ENCODE data around the gene PTPN12. TPM values are rescaled to one million over a fixed set of nuclear protein-coding genes. Genes with fewer than 3 reads are reported as not detected.

The PTPN12 gene
- total RNA-seq, 1 donor from 2014 or later = 54.9 TPM

DNA sequence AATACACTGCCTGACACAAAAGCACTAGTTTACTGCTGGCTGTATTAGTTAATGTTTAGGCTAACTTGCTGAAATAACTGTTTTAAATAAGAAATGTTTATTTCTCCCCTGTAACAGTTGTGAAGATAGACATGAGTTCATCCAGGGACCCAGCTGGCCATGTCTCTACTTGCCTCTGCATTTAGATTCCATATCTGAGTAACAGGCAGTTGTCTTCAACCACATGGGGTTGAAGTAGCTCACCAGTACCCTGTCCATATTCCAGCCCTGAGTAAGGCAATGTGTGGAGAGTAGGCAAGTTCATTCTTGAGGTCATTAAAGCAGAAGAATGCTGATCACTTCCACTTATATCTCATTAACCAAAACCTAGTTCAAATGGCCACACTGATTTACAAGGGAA is 128.1 kb downstream of the PTPN12 start:
- peak; percentile 54 for ATAC-seq

DNA sequence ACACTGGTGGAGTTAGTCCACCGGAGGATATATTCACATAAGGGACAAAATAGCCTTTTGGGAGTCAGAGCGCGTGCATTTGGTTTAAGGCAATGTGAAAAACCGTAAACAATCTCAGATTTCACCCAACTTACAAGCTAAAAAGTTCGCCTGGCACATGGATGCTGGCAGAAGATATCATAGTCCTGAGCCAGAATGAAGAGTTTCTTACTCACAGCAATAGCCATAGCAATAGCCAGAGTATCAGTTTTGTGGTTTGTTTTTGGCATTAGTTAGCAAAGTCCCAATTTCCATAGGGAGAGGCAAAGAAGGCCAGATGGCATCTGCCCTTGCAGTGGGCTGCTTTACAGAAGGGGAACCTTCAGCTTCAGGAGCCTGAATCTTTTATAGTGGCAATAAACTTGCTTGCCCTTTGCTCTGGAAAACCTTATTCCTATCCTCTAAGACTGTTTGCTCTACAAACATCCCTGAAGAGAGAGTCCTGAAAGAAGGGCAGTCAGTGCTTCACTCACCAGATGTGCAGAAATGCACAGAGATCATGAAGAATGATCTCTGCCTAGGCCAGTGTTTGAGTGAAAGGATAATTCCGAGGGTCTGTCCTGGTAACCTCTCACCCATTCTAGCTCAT is 130.5 kb downstream of the PTPN12 start:
- ATAC-seq = no peak

DNA sequence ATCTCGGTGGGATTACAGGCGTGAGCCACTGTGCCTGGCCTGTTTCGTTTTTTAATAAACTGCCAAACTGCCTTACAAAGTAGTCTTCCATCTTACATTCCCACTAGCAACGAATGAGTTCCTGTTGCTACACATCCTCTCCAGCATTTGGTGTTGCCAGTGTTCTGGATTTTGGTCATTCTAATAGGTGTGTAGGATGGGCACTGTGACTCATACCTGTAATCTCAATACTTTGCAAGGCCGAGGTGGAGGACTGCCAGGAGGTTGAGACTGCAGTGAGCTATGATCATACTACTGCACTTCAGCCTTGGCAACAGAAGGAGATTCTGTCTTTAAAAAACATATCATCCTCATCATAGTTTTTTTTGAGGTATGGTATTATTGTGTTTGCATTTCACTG is 137.8 kb downstream of the PTPN12 start:
- ATAC-seq = peak; percentile 93

DNA sequence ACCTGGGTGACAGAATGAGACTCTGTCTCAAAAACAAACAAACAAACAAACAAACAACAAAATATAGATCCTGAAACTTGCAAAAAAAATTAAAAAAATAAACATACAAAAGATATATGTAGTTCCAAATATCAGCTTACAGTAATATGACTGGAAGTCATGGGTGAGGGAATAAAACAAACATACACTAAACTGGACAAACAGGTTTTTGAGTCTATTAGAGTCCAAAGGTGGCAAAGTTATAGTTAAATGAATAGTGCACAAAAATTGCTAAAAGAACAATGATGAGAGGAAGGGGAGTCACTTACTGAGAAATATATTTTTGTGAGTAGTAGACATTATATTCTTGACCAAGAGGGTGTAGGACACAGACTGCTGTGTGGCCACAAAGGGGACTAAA is 142.5 kb downstream of the PTPN12 start:
- ATAC-seq = peak; percentile 59

DNA sequence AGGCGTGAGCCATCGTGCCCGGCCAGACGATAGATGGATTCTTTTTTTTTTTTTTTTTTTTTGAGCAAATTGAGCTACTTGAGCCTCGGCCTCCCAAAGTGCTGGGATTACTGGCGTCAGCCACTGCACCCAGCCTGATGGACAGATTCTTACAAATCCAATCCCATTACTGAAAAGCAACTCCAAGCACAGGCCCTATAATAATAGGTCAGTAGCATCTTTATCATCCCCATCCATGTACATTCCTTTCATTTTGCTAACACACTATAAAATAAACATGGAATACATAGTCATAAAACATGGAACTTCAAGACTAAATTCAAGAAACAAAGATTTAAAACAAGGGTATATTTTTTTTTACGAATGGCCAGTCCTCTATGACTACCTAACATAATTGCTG is 143.2 kb downstream of the PTPN12 start:
- ATAC-seq = no peak

DNA sequence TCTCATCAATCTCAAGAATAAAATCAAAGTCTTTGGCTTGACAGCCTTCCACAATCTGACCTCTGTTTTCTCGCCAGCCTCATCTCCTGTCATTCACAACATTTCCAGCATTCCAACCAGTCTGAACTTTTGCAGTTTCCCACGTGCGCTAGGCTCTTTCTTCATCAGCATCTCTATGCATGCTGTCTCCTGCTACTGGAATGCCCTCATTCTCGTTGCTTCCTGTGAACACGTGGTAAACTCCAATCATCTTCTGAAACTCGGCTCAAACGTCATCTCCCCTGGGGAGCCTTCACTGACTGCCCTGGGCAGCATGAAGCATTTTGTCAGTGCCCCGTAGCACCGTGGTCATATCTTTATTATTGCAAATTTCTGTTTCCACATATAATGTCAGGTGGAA is 146.9 kb downstream of the PTPN12 start:
- peak; percentile 82 for ATAC-seq

DNA sequence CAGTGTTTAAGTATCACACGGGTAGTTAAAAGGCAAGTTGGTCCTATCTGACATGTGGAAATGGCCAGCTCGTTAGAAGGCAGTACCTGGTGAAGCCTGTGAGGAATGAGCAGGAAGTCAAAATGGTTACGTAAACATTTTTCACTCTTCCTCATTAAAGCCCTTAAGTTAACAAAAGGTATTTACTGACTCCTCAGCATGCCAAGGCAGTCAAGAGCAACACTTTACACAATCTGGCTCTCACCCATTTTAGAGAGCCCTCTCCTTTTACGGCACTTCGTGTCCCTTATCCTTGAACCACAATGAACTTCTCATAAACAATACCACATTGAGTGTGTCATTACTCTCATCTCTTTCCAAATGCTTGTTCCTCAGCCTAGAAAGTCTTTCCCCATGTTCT is 148.1 kb downstream of the PTPN12 start:
- peak; percentile 88 for ATAC-seq

DNA sequence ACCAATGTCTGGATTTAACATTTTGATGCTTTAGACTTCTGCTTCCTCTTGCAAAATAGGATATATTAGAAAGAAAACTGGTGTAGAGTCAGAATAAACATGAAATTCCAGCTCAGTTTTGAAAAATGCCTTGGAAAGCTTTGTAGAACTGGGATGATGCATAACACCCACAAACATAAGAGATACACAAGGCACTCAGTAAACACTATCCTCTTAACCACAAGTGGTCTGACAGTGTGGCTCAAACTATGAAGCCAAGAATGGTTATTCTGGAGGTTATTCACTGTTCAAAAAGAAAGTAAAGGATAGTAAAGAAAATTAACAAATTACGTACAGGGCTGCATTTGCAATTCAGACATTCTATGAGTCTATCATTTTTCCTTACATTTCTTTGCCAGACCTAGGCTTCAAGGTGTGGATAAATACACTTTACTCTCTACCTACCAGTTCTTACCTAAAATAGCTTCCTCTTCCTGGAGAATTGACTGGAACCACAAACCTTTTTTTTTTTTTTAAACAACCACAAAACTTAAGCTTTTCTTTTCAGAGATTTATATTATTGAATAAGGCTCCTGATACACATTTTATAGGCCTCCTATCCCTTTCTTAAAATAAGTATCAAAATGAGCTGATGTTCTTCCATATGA is 150.1 kb downstream of the PTPN12 start:
- ATAC-seq = no peak

DNA sequence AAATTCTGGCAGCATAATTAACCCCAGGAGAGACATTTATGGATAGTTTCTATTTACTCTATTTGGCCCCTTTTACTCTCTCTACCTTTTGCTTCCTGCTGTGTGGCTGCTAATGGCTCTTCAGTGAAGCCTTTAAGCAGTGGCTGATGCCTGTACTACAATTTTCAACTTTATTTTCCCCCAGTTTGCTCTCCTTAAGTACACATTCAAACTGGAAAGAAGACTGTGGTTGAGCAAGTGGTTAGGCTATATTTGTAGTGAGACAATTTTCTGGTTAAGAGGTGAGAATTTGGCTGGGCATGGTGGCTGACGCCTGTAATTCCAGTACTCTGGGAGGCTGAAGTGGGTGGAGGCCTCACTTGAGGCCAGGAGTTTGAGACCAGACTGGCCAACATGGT is 150.7 kb downstream of the PTPN12 start:
- ATAC-seq = no peak

Other genes with a start within 250 kb of the PTPN12 start
- 9.8 TPM for gene GSAP, start 120.9 kb upstream of the PTPN12 start, total RNA-seq
- 9.9 TPM for gene RSBN1L, start 159.2 kb downstream of the PTPN12 start, total RNA-seq

All from esophagus mucosa (tissue), 1 donor.